ENCODE results near the gene TBC1D24. TPM values are rescaled to one million over a fixed set of nuclear protein-coding genes. Genes with fewer than 3 reads are reported as not detected.

TBC1D24 gene
- total and polyA plus RNA-seq, 7 donors, result 3.2 to 8.9 (median 6.0) TPM

DNA sequence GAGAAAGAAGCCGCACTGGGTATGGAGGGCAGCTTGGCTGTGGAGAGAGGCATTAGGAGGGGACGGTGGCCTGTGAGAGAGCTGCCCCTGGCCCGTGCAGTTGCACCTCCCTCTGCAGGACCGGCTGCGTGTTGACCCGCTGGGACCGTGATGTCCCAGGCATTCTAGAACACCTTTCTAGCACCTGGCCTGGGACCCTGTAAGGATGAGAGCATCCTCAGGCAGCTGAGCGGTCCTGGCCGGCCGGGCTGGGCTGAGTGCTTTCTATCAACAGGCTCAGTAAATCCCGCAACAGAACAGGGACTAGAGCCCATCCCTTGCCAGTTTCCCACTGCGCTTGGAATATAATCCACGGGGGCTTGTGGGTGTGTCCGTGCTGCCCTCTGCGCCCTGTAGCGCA, 14.7 kb downstream of the TBC1D24 start:
- intact Hi-C loops (cut with DNase I), result loop anchor here in 1 of 2 donors (5.0 kb wide), 1 partner anchor 332 kb away; the partner anchor contains the start of gene TRAF7
- ATAC-seq, result no peak

DNA sequence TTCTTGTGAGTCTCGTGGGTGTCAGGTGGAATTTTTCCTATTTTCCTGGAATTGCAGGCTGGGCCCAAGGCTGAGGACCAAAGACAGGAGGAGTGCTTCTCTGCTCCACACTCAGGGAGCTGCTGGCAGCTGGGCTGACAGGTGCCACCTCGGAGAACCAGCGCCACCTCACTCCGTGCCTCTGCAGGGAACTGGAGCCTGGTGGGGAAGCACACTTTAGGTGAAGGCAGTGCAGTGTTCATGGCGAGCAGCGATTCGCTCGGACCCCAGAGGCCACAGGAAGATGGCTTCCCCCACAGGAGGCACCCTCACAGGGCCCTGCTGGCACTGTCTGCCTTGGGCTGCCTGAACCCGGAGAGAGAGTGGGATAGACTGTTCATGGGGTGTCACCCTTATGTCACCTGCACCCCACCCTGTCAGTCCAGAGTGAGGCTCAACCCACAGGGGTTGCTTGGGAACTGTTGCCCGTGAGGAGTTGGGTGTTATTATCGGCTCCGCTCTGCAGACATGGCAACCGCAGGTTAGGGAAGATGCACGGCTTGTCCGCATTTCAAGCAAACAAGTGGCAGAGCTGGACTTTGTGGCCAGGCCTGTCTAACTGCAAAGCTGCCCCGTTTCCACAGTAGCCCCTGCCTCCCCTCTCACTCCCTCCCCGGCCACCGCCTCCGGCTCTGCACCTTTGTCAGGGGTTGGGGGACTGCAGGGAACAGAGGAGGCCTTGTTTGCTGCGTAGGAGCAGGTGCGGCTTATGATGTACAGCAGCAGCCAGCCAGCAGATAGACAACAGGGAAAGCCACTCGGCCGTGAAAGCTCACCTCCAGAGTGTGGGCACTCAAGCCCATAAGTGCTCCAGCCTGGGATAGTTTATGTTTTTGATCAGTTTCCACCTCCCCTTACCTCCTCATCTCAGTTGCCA, 15.5 kb downstream of the TBC1D24 start:
- peaks cover 9% of the 10 kb centered on the region for H3K4me1 ChIP-seq
- TF ChIP-seq, protein P1, sequence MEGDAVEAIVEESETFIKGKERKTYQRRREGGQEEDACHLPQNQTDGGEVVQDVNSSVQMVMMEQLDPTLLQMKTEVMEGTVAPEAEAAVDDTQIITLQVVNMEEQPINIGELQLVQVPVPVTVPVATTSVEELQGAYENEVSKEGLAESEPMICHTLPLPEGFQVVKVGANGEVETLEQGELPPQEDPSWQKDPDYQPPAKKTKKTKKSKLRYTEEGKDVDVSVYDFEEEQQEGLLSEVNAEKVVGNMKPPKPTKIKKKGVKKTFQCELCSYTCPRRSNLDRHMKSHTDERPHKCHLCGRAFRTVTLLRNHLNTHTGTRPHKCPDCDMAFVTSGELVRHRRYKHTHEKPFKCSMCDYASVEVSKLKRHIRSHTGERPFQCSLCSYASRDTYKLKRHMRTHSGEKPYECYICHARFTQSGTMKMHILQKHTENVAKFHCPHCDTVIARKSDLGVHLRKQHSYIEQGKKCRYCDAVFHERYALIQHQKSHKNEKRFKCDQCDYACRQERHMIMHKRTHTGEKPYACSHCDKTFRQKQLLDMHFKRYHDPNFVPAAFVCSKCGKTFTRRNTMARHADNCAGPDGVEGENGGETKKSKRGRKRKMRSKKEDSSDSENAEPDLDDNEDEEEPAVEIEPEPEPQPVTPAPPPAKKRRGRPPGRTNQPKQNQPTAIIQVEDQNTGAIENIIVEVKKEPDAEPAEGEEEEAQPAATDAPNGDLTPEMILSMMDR (IDR thresholded peaks at IDR 0.05), result no peak
- no peak overlapping the region for H3K4me3 ChIP-seq
- H3K9me3 ChIP-seq, result no peaks in the 10 kb centered on the region
- no peaks in the 10 kb centered on the region for H3K36me3 ChIP-seq (ENCODE audit: insufficient read depth in 1 of 2, low read depth in 1 of 2)
- H3K27ac ChIP-seq, result no peak overlapping the region
- 84 to 86% (median 86%) methylated on average over 23 of the region's 23 CpGs for whole genome bisulfite sequencing, 3 donors
- ATAC-seq (no peak), DNase-seq (no peak)
- no peaks in the 10 kb centered on the region for H3K27me3 ChIP-seq (ENCODE audit: insufficient read depth in 3 of 3, low read length in 2 of 3)
- intact Hi-C loops (cut with DNase I), result no loop called here

More for the DNA sequence above, 14.7 kb downstream of the TBC1D24 start:
- Histone ChIP-seq H3K27me3 (ENCODE audit: insufficient read depth in 3 of 3, low read length in 2 of 3) (no peaks in the 10 kb centered on the region), H3K9me3 (no peaks in the 10 kb centered on the region), H3K4me1 (peaks cover 11% of the 10 kb centered on the region), H3K36me3 (ENCODE audit: insufficient read depth in 1 of 2, low read depth in 1 of 2) (no peaks in the 10 kb centered on the region), H3K4me3 (no peak overlapping the region), H3K27ac (no peak overlapping the region)
- DNase-seq, result no peak
- 92 to 95% (median 93%) methylated on average over 16 of the region's 16 CpGs for WGBS, 3 donors
- TF ChIP-seq, protein P1 (IDR thresholded peaks at IDR 0.05), result no peak

DNA sequence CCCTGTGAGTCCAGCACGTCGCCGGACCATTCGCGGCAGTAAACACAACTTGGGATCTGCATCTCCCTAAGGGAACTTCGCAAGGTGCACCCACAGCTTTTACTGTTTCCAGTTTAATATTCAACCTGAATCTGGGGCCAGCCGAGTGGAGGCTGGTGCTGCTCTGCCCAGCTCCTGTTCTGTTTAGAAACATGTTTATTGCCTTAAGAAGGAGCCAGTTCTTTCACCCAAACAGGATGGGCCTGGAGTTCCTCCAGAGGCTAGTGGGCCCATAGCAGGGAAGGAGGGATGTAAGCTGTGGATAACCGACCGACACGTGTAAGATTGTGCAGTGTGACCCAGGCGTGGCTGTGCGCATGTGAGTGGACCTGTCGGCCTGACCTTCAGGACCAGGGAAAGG, 17.4 kb downstream of the TBC1D24 start:
- Histone ChIP-seq H3K27ac (no peak overlapping the region), H3K36me3 (ENCODE audit: insufficient read depth in 1 of 2, low read depth in 1 of 2) (peaks cover 0 to 7% of the 10 kb centered on the region in 2 donors), H3K9me3 (no peaks in the 10 kb centered on the region), H3K4me1 (peaks cover 5% of the 10 kb centered on the region), H3K27me3 (ENCODE audit: insufficient read depth in 3 of 3, low read length in 2 of 3) (no peaks in the 10 kb centered on the region), H3K4me3 (no peak overlapping the region)
- ATAC-seq, result no peak
- intact Hi-C loops (cut with DNase I), result no loop called here
- TF ChIP-seq, protein P1 (IDR thresholded peaks at IDR 0.05), result no peak
- no peak for DNase-seq
- 89 to 91% (median 91%) methylated on average over 13 of the region's 13 CpGs for WGBS, 3 donors

DNA sequence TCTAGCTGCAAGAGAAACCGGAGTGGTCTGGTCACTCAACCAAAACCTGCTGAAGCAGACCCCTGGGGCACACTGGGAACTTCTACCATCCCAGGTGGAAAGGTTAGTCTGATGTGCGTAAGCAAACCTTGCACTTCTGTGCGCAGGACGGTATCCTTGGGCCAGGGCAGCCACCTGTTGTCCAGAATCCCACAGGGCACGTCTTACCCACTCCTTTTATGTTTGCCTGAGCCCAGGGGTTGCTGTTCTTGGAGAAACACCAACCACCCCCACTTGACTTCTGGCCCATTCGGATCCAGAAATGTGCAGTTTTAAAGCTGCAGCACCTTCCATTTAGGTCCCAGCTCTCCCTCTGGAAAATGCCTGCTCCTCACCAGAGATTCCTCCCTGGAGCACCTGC, 18.7 kb downstream of the TBC1D24 start:
- 79 to 96% (median 82%) methylated on average over 6 of the region's 6 CpGs for WGBS, 3 donors
- DNase-seq, result no peak
- no peak for ATAC-seq
- intact Hi-C loops (cut with DNase I), result no loop called here
- Histone ChIP-seq H3K36me3 (ENCODE audit: insufficient read depth in 1 of 2, low read depth in 1 of 2) (peaks cover 0 to 7% of the 10 kb centered on the region in 2 donors), H3K4me1 (peaks cover 17% of the 10 kb centered on the region), H3K9me3 (no peaks in the 10 kb centered on the region), H3K27me3 (ENCODE audit: insufficient read depth in 3 of 3, low read length in 2 of 3) (no peaks in the 10 kb centered on the region), H3K4me3 (no peak overlapping the region), H3K27ac (no peak overlapping the region)
- TF ChIP-seq, protein P1 (IDR thresholded peaks at IDR 0.05), result no peak
